Placental pericyte (primary cell): Measurements from ENCODE around the gene ATP5F1D. TPM values are rescaled to one million over a fixed set of nuclear protein-coding genes. Genes with fewer than 3 reads are reported as not detected.

ENCODE experiments used
- total RNA-seq: library from RNA; depleted of rRNA; stranded (reverse); fragments of >200 nt; gene quantifications from 2 replicates; pipeline ENCODE4 v1.2.3, GENCODE V29; 2012

ATP5F1D gene
- total RNA-seq = 17.2 and 25.2 TPM in 2 replicates

DNA sequence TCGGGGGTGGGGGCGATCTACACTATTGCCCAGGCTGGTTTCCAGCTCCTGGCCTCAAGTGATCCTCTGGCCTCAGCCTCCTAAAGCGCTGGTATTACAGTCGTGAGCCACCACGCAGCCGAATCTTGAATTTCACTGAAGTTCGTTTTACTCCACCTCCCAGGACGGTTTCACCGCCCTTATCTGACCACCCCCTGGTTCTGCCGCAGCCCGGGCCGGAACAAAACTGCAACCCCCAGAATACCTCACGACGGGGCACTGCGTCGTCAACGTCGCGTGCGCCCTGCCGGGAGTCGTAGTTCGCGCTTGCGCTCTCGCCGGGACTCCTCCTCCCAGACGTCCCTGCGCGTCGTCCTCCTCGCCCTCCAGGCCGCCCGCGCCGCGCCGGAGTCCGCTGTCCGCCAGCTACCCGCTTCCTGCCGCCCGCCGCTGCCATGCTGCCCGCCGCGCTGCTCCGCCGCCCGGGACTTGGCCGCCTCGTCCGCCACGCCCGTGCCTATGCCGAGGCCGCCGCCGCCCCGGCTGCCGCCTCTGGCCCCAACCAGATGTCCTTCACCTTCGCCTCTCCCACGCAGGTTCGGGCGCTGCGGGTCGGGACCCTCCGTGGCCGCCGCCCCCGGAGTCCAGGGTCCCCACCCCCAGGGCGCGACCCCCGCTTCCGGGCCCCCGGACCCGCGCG, at the start of gene ATP5F1D:
Gene ATP5F1D, plus strand, starts transcription at position 335 of the 679 bp plus-strand sequence. Its CDS starts 100 bp downstream, at position 435.

DNA sequence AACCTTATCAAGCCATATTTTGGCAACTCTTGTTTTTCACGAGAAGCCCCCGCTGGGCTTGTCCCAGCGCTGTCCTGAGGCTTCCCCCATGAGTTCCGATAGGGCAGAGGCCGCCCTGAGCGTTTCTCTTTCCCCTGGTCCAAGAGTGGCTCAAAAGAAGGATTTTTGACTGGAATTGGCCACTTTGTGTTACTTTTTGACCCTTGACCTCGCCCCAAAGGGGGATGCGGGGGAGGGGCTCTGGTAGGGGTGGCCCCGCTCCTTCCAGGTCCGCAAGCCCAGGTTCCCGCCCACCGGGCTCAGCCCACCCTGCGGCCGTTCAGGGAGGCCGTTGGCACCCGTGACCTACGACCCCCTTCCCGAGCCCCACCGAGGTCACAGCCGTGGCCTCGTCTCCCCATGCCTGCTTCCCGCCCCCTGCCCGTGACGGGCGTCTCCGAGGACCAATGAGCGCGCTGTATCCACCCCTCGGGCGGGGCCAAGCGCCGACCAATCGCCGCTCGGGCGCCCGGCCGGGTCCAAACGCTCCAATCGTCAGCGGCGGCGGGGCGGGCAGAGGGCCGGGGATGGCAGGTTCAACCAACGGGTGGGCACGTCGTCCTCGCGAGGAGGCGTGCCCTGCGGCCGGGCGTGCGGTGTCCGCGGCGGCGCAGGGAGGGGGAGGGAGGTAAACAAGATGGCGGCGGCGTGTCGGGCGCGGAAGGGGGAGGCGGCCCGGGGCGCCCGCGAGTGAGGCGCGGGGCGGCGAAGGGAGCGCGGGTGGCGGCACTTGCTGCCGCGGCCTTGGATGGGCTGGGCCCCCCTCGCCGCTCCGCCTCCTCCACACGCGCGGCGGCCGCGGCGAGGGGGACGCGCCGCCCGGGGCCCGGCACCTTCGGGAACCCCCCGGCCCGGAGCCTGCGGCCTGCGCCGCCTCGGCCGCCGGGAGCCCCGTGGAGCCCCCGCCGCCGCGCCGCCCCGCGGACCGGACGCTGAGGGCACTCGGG, 36.1 kb upstream of the ATP5F1D start, which contains the start of gene STK11:
Gene STK11, plus strand, starts transcription at position 665 of the 986 bp plus-strand sequence. CDS start 1,136 bp downstream, outside the sequence.

DNA sequence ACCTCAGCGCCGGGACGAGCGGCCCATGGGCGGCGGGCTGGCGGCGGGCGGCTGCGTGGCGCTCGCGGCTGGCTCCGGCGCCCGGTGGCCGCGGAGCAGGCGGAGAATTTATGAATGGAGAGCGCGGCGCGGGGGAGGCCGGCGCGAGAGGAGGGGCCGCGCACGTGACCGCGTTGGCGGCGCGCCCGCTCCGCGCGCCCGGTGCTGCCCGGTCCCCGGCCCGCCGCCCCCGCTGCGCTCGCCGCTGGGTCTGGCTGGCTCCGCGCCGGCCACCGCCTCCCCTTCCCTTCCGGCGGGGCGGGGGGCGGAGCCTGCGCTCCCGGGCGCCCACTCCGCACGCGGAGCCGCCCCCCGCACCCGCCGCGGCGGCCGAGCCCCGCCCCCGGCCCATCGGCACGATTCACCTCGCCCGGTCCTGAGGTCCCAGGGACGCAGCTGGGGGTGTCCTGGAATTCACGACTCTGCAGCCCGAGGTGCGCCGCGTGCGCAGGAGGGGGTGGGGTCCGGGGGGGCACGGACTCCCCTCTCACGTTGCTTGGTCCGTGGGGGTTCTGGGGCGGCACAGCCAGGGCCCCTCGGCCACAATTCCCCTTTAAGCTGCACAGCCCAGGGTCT, 3.7 kb upstream of the ATP5F1D start, which contains the start of gene CBARP:
Gene CBARP, minus strand, starts transcription at position 252 of the 615 bp plus-strand sequence. CDS start 1,905 bp downstream, outside the sequence.

DNA sequence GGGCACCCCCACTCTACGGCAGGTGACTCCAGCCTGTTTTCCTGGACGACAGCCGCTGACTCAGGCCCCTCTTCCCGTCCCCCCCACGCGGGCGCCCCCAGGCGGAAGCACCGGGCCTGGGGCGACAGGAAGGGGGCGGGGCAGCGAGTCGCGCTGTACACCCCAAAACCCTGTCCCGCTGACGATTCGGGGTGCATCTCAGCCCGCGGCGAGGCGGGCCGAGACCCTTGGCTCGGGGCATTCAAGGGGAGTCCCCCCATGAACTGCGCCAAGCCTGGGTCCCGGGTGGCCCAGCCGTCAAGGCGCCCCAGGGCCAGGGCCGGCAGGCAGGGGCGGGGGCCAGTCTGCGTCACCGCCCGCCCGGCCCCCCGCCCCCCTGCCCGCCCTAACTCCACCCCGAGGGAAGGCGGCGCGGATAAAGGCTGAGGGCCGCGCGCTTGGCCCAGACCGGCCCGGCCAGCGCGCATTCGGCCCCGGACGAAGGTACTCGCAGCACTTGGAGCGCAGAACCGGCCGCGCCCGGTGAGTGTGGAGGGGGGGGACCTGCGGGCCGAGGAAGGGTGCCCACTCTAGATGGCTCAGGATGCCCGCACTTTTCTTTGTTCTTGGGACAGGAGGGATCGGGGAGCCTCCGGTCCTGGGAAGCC, 6.7 kb downstream of the ATP5F1D start, which contains the start of gene MIDN:
Gene MIDN, plus strand, starts transcription at position 445 of the 647 bp plus-strand sequence. CDS start 1,714 bp downstream, outside the sequence.

DNA sequence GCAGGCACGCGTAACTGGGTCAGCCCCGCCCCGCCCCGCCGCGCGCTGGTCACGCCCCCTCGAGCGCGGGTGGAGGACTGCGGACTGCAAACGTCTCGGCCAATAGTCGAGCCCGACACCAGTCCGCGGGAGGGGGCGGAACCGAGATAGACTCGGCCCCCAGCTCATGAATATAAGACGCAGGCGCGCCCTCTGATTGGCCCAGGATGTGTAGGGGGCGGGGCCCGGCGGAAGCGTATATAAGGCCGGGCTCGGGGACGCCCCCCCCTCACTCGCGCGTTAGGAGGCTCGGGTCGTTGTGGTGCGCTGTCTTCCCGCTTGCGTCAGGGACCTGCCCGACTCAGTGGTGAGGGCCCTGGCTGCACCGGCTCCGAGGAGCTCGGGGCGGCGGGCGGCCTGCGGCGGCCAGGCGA, 27.5 kb downstream of the ATP5F1D start, which contains the start of gene CIRBP:
Gene CIRBP, plus strand, starts transcription at position 268 of the 413 bp plus-strand sequence. CDS start 1,602 bp downstream, outside the sequence.

DNA sequence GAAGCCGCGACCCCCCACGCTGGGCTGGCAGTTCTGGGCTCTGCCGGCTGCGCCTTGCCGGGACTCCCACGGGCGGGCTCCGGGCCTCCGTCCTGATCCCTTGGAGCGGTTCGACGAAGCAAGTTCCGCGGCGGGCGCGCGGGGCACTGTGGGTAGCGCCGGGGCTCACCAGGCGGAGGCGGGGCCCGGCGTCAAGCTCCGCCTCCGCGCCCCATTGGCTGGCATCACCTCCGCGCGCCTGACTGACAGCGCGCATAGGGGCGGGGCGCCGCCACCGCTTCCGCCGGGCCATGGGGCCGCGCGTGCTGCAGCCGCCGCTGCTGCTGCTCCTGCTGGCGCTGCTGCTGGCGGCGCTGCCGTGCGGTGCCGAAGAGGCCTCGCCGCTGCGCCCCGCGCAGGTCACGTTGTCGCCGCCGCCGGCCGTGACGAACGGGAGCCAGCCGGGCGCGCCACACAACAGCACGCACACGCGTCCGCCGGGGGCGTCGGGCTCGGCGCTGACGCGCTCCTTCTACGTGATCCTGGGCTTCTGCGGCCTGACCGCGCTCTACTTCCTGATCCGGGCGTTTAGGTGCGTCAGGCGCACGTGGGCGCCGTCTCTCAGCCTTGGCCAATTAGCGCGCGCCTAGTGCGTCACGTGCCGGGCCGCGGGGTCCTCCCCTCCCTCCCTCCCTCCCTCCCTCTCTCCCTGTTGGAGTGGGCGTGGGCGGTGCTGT, 33.9 kb downstream of the ATP5F1D start, which contains the start of gene FAM174C:
Gene FAM174C, plus strand, starts transcription at position 271 of the 716 bp plus-strand sequence. Its CDS starts 20 bp downstream, at position 291.

DNA sequence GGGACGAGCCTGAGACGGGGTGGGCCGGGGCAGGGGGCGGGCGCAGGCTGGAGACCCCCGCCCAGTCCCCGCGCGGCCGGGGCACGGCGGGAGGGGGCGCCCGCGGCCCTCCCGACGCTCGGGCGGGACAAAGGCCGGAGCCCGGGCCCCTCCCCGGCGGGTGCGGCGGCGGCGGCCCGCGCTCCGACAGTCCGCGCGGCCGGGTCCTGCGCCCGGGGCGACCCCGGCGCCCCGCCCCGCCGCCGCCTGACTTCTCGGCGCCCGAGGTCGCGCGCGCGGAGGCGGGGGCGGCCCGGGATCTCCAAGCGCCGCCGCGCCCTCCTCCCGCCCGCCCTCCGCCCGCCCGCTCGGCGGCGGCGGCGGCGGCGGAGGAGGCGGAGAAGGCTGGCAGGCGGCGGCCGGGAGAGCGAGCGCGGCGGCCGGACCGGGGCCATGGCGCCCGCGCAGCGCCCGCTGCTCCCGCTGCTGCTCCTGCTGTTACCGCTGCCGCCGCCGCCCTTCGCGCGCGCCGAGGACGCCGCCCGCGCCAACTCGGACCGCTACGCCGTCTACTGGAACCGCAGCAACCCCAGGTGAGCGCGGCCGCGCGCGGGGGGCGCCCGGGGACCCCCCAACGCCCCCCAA, 44.3 kb downstream of the ATP5F1D start, which contains the start of gene EFNA2:
Gene EFNA2, plus strand, starts transcription at position 137 of the 624 bp plus-strand sequence. Its CDS starts 296 bp downstream, at position 433.

Other genes with a start within 250 kb of the ATP5F1D start
- 0.14 and 0.66 TPM in 2 replicates for gene GRIN3B, start 241.3 kb upstream of the ATP5F1D start, total RNA-seq
- gene TMEM259, start 220.6 kb upstream of the ATP5F1D start, total RNA-seq = 119 and 132 TPM in 2 replicates
- gene RNU6-2, start 220.2 kb upstream of the ATP5F1D start, total RNA-seq = not detected in 2 replicates
- 541 and 553 TPM in 2 replicates for gene CNN2, start 215.1 kb upstream of the ATP5F1D start, total RNA-seq
- gene ABCA7, start 201.6 kb upstream of the ATP5F1D start, total RNA-seq = 18.0 and 19.0 TPM in 2 replicates
- 1.7 and 3.5 TPM in 2 replicates for gene ARHGAP45, start 174.6 kb upstream of the ATP5F1D start, total RNA-seq
- gene POLR2E, start 146.4 kb upstream of the ATP5F1D start, total RNA-seq = 111 and 123 TPM in 2 replicates
- 150 and 588 TPM in 2 replicates for gene GPX4, start 137.8 kb upstream of the ATP5F1D start, total RNA-seq
- gene SBNO2, start 67.5 kb upstream of the ATP5F1D start, total RNA-seq = 58.4 and 77.7 TPM in 2 replicates
- 107 and 110 TPM in 2 replicates for gene STK11, start 36.0 kb upstream of the ATP5F1D start, total RNA-seq
- 5.7 and 6.8 TPM in 2 replicates for gene CBARP, start 3.7 kb upstream of the ATP5F1D start, total RNA-seq
- 28.2 TPM in 2 replicates for gene MIDN, start 6.8 kb downstream of the ATP5F1D start, total RNA-seq
- gene CIRBP, start 27.6 kb downstream of the ATP5F1D start, total RNA-seq = 199 and 402 TPM in 2 replicates
- 21.4 and 27.6 TPM in 2 replicates for gene FAM174C, start 33.8 kb downstream of the ATP5F1D start, total RNA-seq
- gene EFNA2, start 44.1 kb downstream of the ATP5F1D start, total RNA-seq = not detected in 2 replicates
- gene NDUFS7, start 142.2 kb downstream of the ATP5F1D start, total RNA-seq = 57.3 and 87.5 TPM in 2 replicates
- 35.0 and 41.1 TPM in 2 replicates for gene GAMT, start 159.8 kb downstream of the ATP5F1D start, total RNA-seq
- gene DAZAP1, start 165.8 kb downstream of the ATP5F1D start, total RNA-seq = 43.3 and 77.6 TPM in 2 replicates
- 569 and 1,207 TPM in 2 replicates for gene RPS15, start 196.6 kb downstream of the ATP5F1D start, total RNA-seq
- 0.14 and 0.22 TPM in 2 replicates for gene APC2, start 208.4 kb downstream of the ATP5F1D start, total RNA-seq
- gene C19orf25, start 237.5 kb downstream of the ATP5F1D start, total RNA-seq = 26.9 and 31.6 TPM in 2 replicates
- 0.57 and 3.5 TPM in 2 replicates for gene PCSK4, start 248.6 kb downstream of the ATP5F1D start, total RNA-seq
- 1.1 TPM in 2 replicates for gene REEP6, start 249.4 kb downstream of the ATP5F1D start, total RNA-seq